HG02642 (cell line): ENCODE data around the gene OTOL1.
A peak's percentile ranks its signal among the peaks of the same experiment; 100 is the strongest.

ENCODE experiments used
- ATAC-seq: cut with Tn5 transposase; IDR thresholded peaks from one replicate; pipeline ENCODE4 v1.9.1; 2021; ENCODE audit warnings: mild to moderate bottlenecking; ENCODE audit not compliant: unreplicated experiment, poor library complexity

The OTOL1 gene

DNA sequence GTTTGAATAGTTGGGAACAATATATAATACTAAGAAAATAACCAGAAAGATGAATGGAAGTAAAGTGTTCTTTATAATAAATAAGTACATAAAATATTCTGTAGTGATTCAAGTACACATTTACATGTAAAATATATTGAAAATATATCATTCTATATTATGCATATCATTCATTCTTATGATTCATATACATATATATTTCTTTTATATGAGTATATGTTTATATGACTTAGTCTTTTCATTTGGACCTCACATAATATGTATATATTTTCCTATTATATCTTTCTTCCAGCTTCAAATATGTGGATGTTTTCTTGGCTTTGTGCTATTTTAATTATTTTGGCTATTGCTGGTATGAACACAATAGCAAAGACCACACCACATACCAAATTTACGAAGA is at the start of gene OTOL1:
Gene OTOL1 (plus strand): TSS at position 301 of the 400 bp plus-strand sequence. CDS start 0 bp downstream, at position 301.
- ATAC-seq: no peak

DNA sequence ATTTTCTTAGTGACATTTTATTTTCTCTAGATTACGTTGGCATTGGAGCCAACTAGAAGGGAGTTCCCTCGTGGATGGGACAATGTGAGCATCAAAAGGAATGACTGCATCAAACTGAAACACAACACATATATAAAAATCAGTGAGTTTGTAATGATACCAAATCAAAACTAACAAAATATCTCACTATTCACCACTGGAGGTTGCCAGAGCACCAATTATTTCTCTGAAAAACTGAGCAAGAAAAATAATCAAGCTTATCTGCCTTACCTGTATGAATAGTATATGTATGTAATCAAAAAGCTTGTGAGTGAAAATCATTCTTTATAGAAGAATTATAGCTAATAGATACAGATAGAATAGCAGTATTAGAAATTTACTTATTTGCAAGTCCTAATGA is 46.8 kb upstream of the OTOL1 start:
- ATAC-seq: no peak

DNA sequence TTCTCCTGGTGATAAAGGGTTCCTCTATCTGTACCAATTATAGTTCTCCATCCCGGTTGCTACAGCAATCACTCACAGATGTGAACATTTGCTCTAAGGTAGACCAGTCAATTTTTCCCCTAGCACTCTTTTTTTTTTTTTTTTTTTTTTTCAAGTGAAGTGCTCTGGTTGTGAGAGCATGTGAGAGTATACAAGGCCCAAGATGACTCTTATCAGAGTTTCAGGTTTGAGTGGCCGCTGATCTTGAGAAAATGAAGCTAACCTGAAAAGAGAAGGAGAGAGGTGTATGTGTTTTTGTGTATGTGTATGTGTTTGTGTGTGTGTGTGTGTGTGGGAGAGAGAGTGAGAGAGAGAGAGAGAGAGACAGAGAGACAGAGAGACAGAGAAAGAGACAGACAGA is 44.4 kb upstream of the OTOL1 start:
- ATAC-seq: no peak

DNA sequence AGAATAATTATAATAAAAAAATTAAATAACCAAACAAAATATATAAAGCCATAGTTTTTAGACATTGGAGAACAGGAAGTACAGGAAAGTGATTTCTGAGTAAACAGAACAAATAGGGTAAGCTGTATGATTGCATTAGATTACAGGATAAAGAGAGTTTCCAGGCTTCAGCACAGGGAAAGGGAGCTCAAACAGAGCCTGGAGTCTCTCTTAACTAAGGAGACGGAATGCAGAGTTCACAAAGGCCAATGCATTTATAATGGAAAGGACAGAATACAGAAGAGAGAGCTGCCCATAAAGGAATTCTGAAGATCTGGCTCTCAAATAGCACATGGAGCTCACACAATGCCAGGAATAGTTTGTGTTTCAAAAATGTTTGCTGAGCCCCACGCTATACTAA is 42.0 kb upstream of the OTOL1 start:
- ATAC-seq: no peak

DNA sequence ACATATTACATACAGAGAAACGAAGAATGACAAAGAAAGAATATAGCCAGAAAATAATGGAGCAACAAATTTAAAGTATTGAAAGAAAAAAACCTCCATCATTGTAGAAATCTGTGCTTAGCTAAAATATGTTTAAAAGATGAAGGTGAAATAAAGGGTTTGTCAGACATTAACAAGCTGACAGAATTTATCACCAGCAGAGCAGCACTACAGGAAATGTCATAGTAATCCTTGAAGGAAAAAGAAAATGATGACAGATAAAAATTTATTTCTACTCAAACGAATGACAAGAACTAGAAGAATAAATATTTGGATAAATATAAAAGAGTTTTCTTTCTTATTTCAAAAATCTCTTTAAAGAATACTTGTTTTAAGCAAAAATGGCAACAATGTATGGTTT is 40.6 kb upstream of the OTOL1 start:
- no peak for ATAC-seq

DNA sequence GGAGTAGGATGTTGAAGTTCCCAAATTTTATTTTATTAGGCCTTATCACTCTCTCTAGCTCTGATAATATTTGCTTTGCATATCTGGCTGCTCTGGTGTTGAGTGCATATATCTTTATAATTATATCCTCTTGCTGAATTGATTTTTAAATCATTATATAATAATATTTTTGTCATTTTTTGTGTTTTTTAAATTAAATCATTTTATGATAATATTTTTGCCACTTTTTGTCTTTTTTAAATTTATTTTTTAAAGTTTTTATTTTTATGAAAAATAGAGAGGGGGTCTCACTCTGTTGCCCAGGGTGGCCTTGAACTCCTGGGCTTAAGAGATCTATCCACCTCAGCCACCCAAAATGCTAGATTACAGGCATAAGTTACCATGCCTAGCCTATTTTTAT is 34.5 kb upstream of the OTOL1 start:
- ATAC-seq: no peak

DNA sequence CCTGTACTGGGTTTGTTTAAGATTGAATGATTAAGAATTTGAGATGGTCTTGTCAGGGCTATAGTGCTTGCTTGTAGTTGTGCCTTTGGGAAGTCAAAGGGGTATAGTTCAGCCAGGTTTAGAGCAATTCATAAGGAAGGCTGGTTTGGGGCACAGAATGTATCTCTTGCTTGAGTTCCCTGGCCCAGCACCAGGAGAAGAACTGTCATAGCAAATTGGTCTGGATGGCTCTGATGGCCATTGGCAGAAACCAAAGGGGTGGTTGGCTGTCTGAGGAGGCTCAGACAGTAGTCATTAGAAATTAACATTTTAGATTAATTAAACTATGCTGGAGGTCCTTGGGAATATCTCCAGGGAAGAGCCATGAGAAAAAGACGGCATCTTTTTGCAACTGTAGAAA is 25.4 kb upstream of the OTOL1 start:
- ATAC-seq: no peak

DNA sequence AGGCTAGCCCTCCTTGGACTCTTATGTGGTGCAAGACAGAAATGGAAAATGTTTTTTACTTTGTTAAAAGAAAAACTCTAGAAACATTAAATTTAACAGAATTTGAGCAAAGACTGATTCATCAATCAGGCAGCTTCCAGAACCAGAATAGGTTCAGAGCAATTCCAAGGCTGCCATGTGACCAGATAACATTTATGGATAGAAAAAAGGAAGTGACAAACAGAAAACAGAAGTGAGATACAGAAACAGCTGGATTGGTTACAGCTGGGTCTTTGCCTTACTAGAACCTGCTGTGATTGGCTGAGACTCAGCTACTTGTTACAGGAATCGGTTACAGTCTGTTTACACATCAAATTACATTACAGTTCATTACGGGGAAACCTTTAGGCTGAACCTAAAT is 22.5 kb upstream of the OTOL1 start:
- no peak for ATAC-seq

DNA sequence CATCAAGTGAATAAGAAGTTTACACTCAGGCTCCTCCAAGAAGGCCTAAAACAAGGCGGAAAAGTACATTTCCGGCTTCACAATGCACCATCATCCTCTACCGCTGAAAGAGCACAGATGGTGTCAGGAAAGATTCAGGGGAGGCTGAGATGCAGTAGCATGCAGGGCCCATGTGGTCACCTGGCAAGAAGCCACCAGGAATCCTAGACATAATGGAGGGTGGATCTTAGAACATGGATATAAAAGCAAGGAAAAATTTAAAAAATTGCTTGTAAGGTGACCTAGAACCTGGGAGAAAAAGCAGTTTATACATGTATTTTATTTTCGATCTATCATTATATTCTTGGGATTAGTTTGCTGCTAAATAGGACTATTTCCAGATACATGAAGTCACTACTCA is 21.9 kb upstream of the OTOL1 start:
- ATAC-seq: no peak

DNA sequence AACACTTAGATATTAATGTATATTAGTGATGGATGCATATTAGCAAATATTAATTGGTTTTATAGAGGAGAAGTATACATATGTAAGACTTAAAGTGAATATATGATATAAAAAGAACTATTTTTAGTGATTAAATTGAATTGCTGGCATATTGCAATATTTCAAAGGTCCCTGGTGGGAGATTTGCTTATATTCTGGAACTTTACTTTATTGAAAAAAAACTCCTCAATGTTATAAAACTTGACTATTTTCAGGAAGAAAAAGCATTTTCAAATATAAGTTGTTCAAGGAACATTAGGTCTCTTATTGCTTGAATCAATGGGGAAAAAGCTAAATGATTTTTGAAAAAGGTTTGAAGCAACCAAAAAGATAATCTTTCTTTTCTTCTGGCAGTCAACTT is 21.4 kb upstream of the OTOL1 start:
- ATAC-seq: no peak

DNA sequence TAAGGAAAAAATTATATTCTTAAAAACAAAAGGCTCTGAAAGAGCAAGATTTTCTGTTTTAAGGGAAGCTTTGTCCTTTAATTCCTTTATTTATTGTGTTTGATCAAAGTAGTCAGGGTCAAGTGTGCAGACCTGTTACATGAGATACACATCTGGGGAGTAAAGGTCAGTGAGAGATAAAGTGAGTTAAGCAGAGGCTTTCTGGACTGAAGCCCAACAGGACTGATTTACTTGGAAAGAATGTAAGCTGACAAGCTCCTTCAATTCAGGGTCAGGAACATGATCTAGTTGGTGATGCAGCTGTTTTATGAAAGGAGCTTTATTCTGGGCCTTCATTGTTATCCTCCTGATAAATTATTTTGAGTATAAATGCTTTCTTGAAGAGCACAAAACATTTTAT is 20.7 kb upstream of the OTOL1 start:
- no peak for ATAC-seq

DNA sequence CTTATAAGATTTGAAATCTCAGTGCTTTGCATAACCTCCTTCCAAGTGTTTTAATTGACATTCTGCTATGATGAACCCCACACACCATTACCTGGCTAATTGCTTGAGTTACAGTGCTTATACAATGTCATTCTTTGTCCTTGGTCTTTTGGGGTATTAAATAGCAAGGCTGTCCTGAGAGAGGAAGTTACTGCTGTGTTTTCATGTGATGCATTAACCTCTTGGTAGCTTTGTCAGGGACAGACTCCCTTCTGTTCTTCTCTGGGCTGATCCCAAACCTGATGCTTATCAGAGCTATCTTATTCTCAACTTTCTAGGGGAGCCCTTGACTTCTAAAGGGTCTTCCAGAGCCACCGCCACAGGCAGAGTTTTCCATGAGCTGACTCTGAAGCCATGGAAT is 12.4 kb upstream of the OTOL1 start:
- ATAC-seq: no peak

DNA sequence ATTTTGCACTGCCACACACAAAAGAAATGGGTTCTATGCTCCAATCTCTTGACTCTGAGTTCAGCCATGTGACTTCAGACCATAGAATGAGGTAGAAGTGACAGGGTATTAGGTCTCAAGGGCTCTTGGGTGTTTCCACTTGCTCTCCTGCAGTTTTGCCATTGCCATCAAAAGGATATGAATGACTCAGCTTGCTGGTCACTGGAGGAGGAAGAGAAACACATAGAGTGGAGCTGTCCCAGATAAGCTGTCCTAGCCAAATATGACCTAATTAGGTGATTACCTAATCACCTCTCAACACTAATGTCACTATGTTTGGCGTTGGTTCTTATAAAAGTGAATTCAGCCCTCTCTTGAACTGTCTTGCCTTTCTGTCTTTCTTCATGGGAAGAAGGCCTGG is 8.3 kb upstream of the OTOL1 start:
- ATAC-seq: peak; percentile 56

DNA sequence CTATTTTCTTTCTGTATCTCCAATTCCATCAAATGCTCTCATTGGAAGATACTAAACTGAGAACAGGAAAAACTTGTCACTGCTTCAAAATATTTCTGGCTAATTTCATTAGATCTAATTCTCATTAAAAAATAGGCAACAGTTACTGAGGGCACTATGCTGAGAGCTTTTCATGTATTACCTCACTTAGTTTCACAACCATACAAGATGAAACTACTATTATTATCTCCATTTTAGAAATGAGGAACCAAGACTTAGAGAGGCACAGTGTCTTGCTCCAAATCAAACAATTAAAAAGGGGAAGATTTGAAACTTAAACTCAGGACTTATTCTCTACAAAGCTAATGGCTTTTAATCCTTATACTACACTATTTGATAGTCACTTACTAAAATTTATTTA is 7.2 kb upstream of the OTOL1 start:
- ATAC-seq: peak; percentile 91

DNA sequence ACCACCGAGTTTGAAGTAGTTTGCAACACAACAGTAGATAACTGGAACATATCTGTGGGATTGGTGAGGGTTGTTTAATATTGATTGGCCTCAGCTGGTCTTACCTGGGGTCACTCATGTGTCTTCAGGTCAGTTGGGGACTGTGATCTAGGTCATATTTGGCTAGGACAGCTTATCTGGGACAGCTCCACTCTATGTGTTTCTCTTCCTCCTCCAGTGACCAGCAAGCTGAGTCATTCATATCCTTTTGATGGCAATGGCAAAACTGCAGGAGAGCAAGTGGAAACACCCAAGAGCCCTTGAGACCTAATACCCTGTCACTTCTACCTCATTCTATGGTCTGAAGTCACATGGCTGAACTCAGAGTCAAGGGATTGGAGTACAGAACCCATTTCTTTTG is 5.8 kb upstream of the OTOL1 start:
- peak; percentile 58 for ATAC-seq

DNA sequence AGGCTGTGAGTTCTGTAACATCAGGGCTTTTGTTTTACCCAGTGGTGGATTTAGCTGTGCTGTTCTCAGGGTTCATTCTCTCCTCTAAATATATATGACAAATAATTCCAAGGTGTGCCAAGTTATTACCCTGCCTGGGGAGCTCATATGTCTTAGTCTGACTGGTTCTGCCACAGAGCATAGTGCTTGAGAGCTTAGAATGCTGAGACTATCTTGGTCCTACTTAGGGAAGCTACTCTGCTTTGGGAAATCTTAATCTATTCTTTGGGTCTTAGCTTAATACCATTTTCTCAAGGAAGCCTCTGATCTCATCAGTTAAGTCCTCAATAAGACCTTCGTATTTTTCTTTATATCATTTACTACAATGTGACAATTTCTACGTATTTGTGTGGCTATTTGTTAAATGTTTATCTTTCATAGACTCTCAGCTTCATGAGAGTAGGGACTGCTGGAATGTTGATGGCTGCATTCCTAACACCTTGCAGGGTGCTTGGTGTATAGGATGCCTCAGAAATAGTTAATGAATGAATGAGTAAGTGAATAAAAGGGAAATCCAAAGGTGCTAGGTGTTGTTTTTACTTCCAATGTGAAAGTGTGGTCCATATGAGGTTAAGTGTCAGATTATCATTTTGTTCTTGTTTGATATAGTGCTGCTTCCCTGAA is 1.8 kb downstream of the OTOL1 start:
- no peak for ATAC-seq

DNA sequence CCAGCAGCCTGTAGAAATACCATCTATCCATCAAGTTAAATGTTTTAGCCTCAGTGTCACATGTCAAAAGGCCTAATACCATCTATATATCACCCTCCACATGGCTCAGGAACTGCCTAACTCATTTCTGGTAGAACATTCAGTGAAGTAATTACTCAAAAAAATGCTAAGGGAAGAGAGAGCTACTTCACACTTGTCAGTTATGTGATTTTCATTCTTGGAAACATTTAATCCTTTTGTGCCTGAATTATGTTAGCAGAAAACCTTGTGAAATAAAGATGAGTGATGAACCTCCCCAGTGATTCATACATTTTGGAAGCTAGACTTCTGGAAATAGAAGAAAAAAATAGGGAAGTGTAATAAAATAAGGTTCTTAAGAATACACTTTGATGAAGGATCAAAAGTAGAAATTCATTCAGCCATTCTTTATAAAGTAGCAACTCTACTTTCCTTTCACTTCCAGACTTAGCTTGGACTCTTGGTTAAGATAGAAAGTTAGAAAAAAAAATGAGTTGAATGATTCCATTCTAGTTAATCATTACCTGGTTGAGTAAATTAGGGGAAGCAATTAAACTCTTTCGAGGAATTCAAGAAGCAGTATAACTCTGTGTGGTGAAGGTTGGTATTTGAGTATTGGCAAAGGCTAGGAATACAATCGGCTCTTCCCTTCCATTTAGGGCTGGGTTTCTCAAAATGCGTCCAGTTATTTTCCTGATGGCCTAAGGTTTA is 3.6 kb downstream of the OTOL1 start:
- ATAC-seq: no peak

DNA sequence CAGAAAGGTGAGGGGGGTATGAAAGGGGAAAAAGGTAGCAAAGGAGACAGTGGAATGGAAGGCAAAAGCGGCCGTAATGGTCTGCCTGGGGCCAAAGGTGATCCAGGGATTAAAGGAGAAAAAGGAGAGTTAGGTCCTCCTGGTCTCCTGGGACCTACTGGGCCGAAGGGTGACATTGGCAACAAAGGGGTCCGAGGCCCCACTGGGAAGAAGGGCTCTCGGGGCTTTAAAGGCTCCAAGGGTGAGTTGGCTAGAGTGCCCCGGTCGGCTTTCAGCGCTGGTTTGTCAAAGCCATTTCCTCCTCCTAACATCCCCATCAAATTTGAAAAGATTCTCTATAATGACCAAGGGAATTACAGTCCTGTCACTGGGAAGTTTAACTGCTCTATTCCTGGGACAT is 6.7 kb downstream of the OTOL1 start:
- no peak for ATAC-seq

DNA sequence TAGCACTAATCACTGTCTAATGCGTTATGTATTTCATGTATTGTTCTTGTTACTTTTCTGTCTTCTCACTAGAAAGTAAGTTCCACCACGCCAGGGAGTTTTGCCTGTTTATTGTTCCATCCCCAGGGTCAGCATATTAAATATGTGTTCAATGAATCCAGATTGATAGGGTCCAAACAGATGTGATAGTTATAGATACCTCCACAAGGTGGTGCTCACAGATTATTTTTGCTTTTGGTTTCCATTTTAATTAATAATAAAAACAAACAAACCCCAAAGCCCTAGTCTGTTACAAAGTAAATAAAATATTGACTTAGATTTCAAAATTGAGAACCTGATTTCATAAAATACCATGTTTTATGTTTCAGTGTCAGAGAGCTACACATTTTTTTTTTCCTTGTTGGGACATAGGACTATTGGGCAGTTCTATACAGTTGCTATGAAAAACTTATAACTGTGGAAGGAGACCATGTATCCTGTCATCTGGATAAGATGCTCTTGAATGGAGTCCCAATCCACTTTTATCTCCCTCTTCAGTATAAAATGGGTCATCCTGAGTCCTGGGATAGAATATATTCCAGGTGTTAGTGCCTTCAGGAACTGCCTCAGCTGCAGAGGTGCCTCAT is 12.4 kb downstream of the OTOL1 start:
- ATAC-seq: peak; percentile 69

DNA sequence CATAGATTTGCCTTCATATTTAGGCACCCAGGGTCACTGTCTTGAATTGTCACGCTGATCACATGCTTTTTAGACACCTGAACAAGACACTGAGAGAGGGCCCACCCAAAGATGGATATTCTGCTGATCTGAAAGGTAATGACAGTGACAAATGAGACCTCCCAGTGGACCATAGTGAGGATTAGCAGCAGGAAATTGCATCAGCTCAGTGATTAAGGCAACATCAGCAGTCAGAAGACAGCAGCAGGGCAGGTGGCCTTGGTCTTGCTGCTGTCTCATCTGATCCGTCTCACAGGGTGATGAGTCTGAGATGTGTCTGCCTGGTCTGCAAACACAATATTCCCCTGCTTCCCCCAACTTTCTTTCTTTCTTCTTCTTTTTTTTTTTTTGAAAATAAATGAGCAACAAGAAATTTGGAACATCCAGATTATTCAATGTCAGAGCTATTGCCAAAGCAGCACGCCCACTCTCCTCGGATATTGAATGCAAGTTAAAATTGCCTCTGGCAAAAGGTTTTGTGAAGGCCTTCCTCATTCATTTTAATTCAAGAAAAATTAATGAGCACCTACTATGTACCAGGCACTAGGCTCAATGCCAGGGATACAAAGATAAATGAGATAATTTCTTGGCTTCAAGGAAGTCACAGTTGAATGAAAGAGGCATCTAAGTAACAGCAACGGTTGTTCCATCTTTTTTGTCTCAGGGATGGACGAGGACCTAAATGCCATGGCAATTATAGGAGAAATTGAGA is 14.1 kb downstream of the OTOL1 start:
- ATAC-seq: no peak

DNA sequence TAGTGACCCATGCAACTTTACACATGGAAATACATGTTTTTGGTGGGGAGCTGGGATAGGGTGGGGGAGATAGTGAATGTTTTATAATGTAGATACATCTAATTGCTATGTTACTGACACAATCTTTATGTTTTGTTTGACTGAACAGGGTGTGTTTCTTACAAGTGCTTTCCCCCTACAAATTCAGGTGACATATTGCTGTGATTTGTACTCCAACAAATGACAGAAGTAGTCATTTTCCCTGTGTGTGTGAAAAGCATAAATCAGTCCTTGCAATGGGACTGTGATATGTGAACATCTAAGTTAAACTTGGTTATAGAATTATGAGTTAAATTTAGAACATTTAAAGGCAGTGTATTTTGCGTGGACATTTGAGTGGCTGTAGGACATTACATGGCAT is 27.3 kb downstream of the OTOL1 start:
- ATAC-seq: no peak
